PC-9 (cell line): ENCODE measurements around the gene POMGNT2.

Source experiments
- CTCF ChIP-seq: fragments of 200-600 bp; sonication (generic); conservative IDR thresholded peaks from 2 replicates; pipeline ENCODE4 v1.6.1; 2017; ENCODE audit warnings: mixed run types, antibody characterized with exemption, mild to moderate bottlenecking, moderate library complexity
- EZH2 ChIP-seq: fragments of 200-600 bp; sonication (generic); IDR thresholded peaks from 2 replicates; pipeline ENCODE4 v1.8.0; 2017; ENCODE audit warnings: antibody characterized with exemption, low read depth

GRCh38 chr3:43036621-43037423, 69.1 kb downstream of the POMGNT2 start:
- no peak for TF ChIP-seq EZH2
- TF ChIP-seq CTCF, result no peak
